Activated B cell treated with CpG ODN at 0.5 μM for 24 hours (primary cell): ENCODE results near the gene SNX3. TPM values are rescaled to one million over a fixed set of nuclear protein-coding genes. Genes with fewer than 3 reads are reported as not detected.
A peak's percentile ranks its signal among the peaks of the same experiment; 100 is the strongest.
"Not testable (repeated sequence)": the region's sequence is repeated elsewhere in the genome, so short reads cannot be mapped to it uniquely, and the experiment has no call there.

Source experiments
- ATAC-seq: fragments of 200-7000 bp; cut with Tn5 transposase; one replicate; pipeline ENCODE4 v1.10.0; 2021; ENCODE audit warnings: low read depth, mild to moderate bottlenecking, moderate library complexity
- CTCF ChIA-PET: fragments of 350-600 bp; sonication (Branson Sonifier 250); formaldehyde crosslinking; loops from one replicate; lab custom pipeline; 2021; ENCODE audit warnings: antibody characterized with exemption; lab: Charles Lee
- POLR2A ChIA-PET: fragments of 350-600 bp; sonication (Branson Sonifier 250); formaldehyde crosslinking; loops from one replicate; lab custom pipeline; 2021; ENCODE audit warnings: antibody characterized with exemption; lab: Charles Lee
- DNase-seq: peaks from one replicate; pipeline ENCODE4 v3.0.0; 2022
- H3K27ac Mint-ChIP-seq: one replicate; pipeline ENCODE4 v1.8.0; 2020; ENCODE audit warnings: mixed read lengths
- H3K27me3 Mint-ChIP-seq: one replicate; pipeline ENCODE4 v1.8.0; 2021; ENCODE audit warnings: mixed read lengths
- H3K36me3 Mint-ChIP-seq: one replicate; pipeline ENCODE4 v1.8.0; 2021; ENCODE audit warnings: low read depth, mixed read lengths
- H3K4me1 Mint-ChIP-seq: one replicate; pipeline ENCODE4 v1.8.0; 2021; ENCODE audit warnings: mixed read lengths
- H3K4me3 Mint-ChIP-seq: one replicate; pipeline ENCODE4 v1.8.0; 2020; ENCODE audit warnings: mild to moderate bottlenecking, mixed read lengths
- H3K9me3 Mint-ChIP-seq: one replicate; pipeline ENCODE4 v1.8.0; 2020; ENCODE audit warnings: mixed read lengths
- intact Hi-C: fragments of 100-400 bp; cut with micrococcal nuclease; formaldehyde crosslinking; loops from one replicate; pipeline ENCODE4 v1.15.1; 2024
- total RNA-seq: library from RNA; stranded (reverse); gene quantifications from 2 replicates; pipeline ENCODE4 v1.2.3, GENCODE V29; 2022
- TF ChIP-seq, protein P1 (sequence below): fragments of 200-600 bp; IDR thresholded peaks from one replicate; pipeline ENCODE4 v1.8.0; 2022; ENCODE audit warnings: antibody characterized with exemption, mild to moderate bottlenecking

Gene SNX3
- total RNA-seq, 1 donor from 2014 or later = 121 TPM

DNA sequence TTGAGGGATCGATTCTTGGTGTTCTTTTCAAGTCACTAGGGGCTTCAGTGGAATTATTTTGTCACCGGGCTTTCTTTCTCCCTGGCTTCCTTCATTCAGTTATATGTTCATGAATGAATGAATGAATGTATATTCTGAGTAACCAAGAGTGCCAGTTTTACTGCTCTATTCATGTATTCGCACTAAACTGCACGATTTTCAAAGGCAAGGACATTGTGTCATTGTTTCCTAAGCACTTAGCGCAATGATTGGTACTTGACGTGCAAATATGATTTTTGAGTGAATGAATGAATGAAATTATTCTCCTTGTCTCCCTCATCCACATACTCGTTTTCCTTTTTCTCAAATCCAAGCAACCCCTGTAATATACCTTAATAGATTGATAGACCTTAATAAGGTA, 34.8 kb upstream of the SNX3 start:
- Mint-ChIP-seq H3K9me3 (no peaks in the 10 kb centered on the region), H3K4me1 (peaks cover 30% of the 10 kb centered on the region), H3K4me3 (peak overlapping the region; percentile 99), H3K27me3 (no peaks in the 10 kb centered on the region), H3K27ac (peak overlapping the region; percentile 100), H3K36me3 (peaks cover 9% of the 10 kb centered on the region)
- ChIA-PET CTCF (interaction anchor here (2.3 kb wide), 1 partner anchor 35 kb away, joined by 6 read pairs; the partner anchor contains the start of gene SNX3), POLR2A (interaction anchor here (0.5 to 3.9 kb wide), 11 partner anchors 13 to 836 kb away, joined by 3 to 102 read pairs (median 7); partner anchors contain the start of genes PDSS2 and SNX3)
- DNase-seq = no peak
- ATAC-seq = no peak
- intact Hi-C loops = loop anchor here (1.0 to 10.0 kb wide), 6 partner anchors 34 to 1089 kb away; partner anchors contain the start of genes ARMC2, CD164, CEP57L1 and SEC63
- TF ChIP-seq, protein P1, sequence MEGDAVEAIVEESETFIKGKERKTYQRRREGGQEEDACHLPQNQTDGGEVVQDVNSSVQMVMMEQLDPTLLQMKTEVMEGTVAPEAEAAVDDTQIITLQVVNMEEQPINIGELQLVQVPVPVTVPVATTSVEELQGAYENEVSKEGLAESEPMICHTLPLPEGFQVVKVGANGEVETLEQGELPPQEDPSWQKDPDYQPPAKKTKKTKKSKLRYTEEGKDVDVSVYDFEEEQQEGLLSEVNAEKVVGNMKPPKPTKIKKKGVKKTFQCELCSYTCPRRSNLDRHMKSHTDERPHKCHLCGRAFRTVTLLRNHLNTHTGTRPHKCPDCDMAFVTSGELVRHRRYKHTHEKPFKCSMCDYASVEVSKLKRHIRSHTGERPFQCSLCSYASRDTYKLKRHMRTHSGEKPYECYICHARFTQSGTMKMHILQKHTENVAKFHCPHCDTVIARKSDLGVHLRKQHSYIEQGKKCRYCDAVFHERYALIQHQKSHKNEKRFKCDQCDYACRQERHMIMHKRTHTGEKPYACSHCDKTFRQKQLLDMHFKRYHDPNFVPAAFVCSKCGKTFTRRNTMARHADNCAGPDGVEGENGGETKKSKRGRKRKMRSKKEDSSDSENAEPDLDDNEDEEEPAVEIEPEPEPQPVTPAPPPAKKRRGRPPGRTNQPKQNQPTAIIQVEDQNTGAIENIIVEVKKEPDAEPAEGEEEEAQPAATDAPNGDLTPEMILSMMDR = no peak

DNA sequence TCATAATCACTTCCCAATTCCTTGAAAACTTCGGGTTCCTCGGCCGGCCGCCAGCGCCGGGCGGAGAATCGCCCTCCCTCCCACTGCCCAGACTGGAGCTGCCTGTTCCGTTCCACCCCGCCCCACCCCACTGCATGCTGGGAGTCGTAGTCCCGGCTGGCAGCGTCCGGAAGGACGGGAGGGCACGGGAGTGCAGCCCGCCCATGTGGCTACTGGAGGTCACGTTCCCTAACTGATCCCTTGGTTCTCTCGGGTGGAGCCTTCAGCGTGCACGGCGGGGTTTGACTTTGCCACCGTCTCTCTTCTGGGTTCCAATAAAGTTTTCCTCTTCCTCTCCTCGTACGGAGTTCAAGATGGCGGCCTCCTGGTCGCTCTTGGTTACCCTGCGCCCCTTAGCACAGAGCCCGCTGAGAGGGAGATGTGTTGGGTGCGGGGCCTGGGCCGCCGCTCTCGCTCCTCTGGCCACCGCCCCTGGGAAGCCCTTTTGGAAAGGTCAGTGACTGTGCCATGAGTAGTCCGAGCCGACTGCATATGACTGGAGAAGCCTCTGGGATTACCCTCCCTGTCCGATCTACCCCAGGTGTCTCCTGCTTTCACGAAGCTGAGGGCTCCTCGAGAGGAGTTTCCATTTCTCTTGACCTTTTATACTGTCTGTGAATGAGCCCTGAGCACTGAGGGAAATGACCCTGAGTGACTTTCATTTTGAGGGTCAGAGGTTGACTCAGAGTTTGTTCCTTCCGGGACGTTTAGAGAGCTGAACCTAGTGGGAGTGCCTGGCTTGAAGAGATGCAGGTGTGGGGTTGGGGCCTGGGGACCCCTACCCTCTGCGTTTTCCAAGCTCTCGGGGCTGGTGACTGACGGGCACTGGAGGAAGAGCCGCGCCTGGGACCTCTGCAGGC, 34.1 kb upstream of the SNX3 start, which contains the start of gene AFG1L:
Gene AFG1L (plus strand): TSS at position 328 of the 899 bp plus-strand sequence. CDS start 26 bp downstream, at position 354.
- H3K27ac Mint-ChIP-seq = peak within 1 kb of the TSS; percentile 100
- peaks cover 30% of the 10 kb centered on the region for H3K4me1 Mint-ChIP-seq
- ChIA-PET CTCF (interaction anchor here (1.0 to 2.3 kb wide), 2 partner anchors 34 to 197 kb away, joined by 4 to 6 read pairs; partner anchors contain the start of gene SNX3), POLR2A (interaction anchor here (0.5 to 3.9 kb wide), 22 partner anchors 10 to 1187 kb away, joined by 3 to 102 read pairs (median 4); partner anchors contain the start of genes CD164, CEP57L1, PDSS2 and SEC63)
- peaks cover 9% of the 10 kb centered on the region for H3K36me3 Mint-ChIP-seq
- intact Hi-C loops = loop anchor here (1.0 to 10.0 kb wide), 7 partner anchors 34 to 1090 kb away; partner anchors contain the start of genes ARMC2, CD164, CEP57L1 and OSTM1
- TF ChIP-seq, protein P1 = no peak
- ATAC-seq = peak; percentile 92
- peak; percentile 89 for DNase-seq
- H3K4me3 Mint-ChIP-seq = peak within 1 kb of the TSS; percentile 99
- H3K27me3 Mint-ChIP-seq = no peaks in the 10 kb centered on the region
- H3K9me3 Mint-ChIP-seq = no peaks in the 10 kb centered on the region

DNA sequence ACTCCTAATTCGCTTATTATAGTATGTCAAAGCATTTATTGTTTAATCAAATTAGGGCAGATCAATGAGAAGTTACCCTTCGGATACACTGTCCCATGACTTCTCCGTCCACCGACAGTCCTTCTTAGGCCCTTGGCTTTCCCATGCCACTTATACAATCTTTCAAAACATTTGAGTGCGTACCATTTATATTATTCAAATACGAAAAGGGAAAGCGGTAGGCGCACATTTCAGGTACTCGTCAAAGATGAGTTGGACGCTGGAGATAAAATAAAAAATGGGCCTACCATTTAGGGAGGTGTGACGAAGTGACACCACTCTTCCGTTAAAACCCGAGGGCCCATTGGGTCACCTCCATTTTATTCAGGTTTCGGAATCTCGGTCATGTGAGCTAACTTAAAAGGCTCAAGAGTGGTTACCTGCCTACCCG, 33.5 kb upstream of the SNX3 start:
- ATAC-seq = peak; percentile 31
- intact Hi-C loops = loop anchor here (1.0 to 10.0 kb wide), 3 partner anchors 220 to 1090 kb away; partner anchors contain the start of genes CD164, CEP57L1, OSTM1 and SESN1
- no peaks in the 10 kb centered on the region for H3K9me3 Mint-ChIP-seq
- CTCF ChIA-PET = interaction anchor here (1.0 to 2.3 kb wide), 2 partner anchors 34 to 198 kb away, joined by 4 to 6 read pairs; partner anchors contain the start of gene SNX3
- peaks cover 9% of the 10 kb centered on the region for H3K36me3 Mint-ChIP-seq
- POLR2A ChIA-PET = interaction anchor here (0.6 to 3.9 kb wide), 17 partner anchors 9 to 1188 kb away, joined by 3 to 102 read pairs (median 5); partner anchors contain the start of genes CD164, CEP57L1, PDSS2 and SEC63
- peak overlapping the region; percentile 99 for H3K4me3 Mint-ChIP-seq
- H3K27ac Mint-ChIP-seq = peak overlapping the region; percentile 100
- peaks cover 25% of the 10 kb centered on the region for H3K4me1 Mint-ChIP-seq
- no peak for DNase-seq
- no peaks in the 10 kb centered on the region for H3K27me3 Mint-ChIP-seq
- TF ChIP-seq, protein P1 = no peak

DNA sequence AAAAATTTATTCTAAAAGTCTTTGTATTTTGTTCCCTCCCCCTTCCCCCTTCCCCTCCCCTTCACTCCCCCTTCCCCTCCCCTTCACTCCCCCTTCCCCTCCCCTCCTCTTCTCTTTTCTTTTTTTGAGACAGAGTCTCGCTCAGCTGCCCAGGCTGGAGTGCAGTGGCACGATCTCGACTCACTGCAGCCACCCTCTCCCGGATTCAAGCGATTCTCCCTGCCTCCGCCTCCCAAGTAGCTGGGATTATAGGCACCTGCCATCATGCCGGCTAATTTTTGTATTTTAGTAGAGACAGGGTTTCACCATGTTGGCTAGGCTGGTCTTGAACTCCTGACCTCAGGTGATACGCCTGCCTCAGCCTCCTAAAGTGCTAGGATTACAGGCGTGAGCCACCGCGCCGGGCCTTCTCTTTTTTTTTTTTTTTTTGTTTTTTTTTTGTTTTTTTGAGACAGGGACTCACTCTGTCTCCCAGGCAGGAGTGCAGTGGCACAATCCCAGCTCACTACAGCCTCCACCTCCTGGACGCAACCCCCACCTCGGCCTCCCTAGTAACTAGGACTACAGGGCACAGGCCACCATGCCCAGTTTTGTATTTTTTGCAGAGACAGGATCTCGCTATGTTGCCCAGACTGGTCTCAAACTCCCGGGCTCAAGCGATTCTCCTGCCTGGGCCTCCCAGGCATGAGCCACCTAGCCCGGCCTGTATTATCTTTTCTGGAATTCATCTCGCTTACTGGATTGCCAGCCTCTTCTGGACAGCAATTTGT, 32.9 kb upstream of the SNX3 start:
- DNase-seq (no peak), ATAC-seq (no peak)
- peak overlapping the region; percentile 100 for H3K27ac Mint-ChIP-seq
- no peaks in the 10 kb centered on the region for H3K27me3 Mint-ChIP-seq
- CTCF ChIA-PET = interaction anchor here (2.3 kb wide), 1 partner anchor 33 kb away, joined by 6 read pairs; the partner anchor contains the start of gene SNX3
- POLR2A ChIA-PET = interaction anchor here (0.5 to 3.9 kb wide), 7 partner anchors 8 to 1189 kb away, joined by 3 to 102 read pairs (median 5); partner anchors contain the start of genes CEP57L1, SESN1, SNX3 and ZBTB24
- intact Hi-C loops = loop anchor here (1.0 to 10.0 kb wide), 3 partner anchors 219 to 1091 kb away; partner anchors contain the start of genes CD164, CEP57L1, OSTM1 and SESN1
- peaks cover 23% of the 10 kb centered on the region for H3K4me1 Mint-ChIP-seq
- H3K4me3 Mint-ChIP-seq = peak overlapping the region; percentile 99
- H3K9me3 Mint-ChIP-seq = no peaks in the 10 kb centered on the region
- peaks cover 9% of the 10 kb centered on the region for H3K36me3 Mint-ChIP-seq
- TF ChIP-seq, protein P1 = no peak

DNA sequence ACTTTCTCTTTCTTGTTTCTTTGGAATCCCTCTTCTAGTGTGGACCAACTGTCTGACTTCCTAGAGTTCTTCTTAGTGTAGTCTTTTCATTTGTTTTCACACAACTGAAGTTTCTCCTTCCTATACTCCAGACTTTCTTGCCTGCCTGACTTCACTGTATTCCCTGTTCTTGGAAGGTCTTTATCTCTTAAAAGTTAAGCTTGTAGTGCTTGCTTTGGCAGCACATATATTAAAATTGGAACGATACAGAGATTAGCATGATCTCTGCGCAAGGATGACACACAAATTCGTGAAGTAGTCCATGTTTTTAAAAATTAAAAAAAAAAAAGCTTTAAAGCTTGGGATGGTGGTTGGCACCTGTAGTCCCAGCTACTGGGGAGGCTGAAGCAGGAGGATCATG, 31.7 kb upstream of the SNX3 start:
- Mint-ChIP-seq H3K4me3 (peak overlapping the region; percentile 25), H3K4me1 (peaks cover 19% of the 10 kb centered on the region)
- H3K27ac Mint-ChIP-seq, H3K9me3 Mint-ChIP-seq, CTCF ChIA-PET, ATAC-seq, H3K27me3 Mint-ChIP-seq, DNase-seq, H3K36me3 Mint-ChIP-seq: not testable (repeated sequence)
- POLR2A ChIA-PET = interaction anchor here (2.6 kb wide), 1 partner anchor 32 kb away, joined by 9 read pairs; the partner anchor contains the start of gene SNX3
- intact Hi-C loops = loop anchor here (10.0 kb wide), 2 partner anchors 802 to 1092 kb away; partner anchors contain the start of genes CD164, CEP57L1 and SESN1
